GM19372 (cell line): ENCODE results near the gene SGCB.

Experiments
- ATAC-seq: cut with Tn5 transposase; IDR thresholded peaks from one replicate; pipeline ENCODE4 v1.9.1; 2021; ENCODE audit warnings: mild to moderate bottlenecking, low read depth, moderate library complexity; ENCODE audit not compliant: unreplicated experiment

SGCB gene

DNA sequence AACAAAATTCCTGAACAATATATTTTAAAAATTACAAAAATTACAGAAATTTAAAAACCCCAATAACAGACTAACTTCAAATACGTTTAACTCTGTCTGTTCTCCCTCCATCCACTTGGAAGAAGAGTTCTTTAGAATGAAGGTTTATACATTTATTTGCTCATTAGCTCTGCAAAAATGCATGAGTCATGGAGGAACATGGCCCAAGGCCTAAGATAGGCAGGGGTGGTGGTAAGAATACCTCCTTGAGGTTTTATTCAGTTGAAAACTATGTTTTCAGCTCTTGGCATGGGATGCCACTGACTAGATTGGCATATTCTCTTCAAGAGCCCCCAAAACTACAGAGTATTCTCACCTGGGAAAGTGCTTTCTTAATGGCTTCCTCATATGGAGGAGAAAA, 9.1 kb downstream of the SGCB start:
- no peak for ATAC-seq

DNA sequence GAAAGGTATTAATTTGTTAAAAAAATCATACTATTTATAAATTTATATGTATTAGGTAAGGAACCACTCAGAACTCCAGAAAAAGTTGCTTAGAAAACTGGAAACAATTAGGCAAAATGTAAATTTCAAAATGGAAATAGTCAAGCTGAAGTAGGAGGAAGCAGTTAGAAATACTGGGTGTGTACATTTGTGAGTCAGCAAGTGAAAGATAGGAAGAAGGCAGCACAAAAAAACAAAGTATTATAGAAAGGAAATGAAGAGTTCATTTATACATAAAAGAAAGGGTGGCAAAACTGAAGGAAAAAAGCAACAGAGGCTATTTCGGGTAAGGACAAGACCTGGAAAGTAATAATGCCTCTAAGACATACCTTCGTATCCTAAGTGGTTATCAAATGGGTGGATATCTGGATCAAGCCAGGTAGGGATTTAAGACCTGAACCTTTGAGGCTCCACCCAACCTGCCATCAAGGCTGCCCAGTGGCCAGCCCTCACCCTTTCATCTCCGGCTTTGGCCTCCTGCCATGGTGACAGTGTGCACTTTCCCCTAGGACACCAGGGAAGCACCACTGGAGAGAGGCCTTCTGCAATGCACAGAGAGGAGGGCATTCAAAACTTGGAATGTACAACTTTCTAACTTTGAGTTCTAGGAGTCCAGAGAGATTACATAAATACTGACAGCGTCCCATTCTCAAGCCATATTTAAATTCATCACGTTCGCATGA, 18.0 kb downstream of the SGCB start, which contains the start of gene LRRC66:
TSS of gene LRRC66 (minus strand) at position 428 of the 722 bp plus-strand sequence. CDS start 2,750 bp downstream, outside the sequence.
- ATAC-seq: no peak

DNA sequence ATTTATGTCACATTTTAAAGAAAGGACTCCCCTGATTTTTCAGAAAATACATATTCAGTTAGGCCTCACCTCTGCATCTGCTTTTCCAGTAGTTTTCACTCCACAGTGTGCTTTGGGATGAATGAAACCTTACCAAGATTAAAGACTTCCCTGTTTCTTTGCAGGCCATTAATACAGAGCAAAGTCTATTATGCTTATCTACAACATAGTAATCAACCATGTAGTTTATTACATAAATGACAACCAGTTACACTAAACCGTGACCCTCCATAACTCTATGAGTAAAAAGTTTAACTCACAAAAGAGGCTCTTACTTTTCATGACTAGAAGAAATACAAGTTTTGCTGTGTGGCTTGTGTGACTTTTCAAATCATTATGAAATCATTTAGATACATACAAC, 20.3 kb downstream of the SGCB start:
- no peak for ATAC-seq

DNA sequence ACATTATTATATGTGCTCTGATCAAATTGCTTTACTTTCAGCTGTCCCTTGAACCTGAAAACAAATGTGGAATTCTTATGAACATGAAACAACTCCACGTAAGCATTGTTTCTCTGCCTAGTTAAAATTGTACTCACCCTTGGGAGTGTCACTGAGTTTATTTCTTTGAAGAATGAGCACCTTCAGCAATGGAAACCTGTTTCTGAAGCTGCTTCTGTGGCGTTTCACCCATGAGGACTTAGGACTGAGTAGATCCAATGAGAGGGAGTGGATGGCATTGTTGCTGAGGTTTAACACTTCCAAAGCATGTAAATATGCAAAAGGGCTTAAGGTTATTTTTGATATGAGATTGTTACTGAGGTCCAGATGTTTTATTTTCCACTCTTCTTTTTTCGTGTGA, 21.1 kb downstream of the SGCB start:
- no peak for ATAC-seq

DNA sequence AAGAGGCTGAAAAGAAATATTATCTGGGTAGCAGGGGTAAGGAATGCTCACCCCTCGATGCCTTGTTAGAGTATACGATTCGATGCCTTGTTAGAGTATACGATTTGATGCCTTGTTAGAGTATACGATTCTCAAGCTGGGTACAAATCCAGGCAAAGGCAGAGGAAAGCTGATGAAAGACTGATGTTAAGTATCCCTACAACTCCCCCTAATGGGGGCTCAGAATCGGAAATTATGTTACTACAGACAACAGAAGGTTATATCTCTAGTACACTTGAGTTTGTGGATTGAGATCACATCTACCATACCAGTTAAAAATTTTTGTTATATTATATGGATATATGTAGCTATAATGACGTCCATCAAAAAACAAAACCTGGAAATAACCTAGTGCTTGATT, 22.7 kb downstream of the SGCB start:
- no peak for ATAC-seq

DNA sequence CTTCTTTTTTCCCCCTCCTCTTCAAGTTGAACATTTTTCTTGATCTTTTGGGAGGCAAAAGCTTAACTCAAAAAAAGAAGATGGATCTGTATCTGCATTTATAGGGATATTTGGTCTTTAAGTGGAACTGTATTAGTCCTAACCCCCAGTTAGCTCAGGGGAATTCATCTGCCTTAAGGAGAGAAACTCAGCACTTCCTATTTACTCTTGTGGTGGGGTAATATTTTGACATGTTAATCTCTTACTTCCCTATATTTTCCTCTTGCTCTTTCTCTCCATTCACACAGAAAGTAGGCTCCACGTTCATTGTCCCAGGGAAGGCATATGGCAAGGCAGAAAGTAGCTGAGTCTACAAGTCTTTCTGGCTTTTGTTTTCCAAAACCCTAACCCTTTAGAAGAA, 23.2 kb downstream of the SGCB start:
- ATAC-seq: no peak

DNA sequence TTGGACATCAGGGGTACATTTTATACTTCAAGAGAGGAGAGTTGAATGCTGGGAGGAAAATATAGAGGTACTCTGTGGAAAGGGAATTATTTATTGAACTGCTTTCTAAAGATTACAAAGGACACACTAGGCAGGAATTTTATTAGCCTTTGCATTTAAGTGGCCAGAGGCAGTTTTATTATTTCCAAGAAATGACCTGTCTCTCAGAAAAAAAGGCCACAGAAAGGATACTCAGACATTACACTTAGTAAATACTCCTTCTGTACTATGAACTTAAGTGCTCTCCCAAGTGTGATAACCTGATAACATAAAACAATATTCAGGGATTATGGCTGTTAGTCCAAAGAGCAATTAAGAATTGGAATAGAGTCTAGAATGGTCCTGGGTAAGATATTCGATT, 25.4 kb downstream of the SGCB start:
- no peak for ATAC-seq

DNA sequence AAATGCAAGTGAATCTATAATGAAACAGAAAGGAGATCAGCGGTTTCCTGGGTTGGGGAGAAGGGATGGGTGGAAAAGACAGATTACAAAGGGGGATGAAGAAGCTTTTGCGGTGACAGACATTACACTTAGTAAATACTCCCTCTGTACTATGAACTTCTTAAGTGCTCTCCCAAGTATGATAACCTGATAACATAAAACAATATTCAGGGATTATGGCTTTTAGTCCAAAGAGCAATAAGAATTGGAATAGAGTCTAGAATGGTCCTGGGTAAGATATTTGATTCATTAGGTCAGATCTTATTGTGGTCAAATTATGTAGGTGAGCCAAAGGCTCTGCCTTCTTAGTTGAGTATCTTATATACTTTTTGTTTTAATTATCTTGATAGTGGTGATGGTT, 27.1 kb downstream of the SGCB start:
- no peak for ATAC-seq

DNA sequence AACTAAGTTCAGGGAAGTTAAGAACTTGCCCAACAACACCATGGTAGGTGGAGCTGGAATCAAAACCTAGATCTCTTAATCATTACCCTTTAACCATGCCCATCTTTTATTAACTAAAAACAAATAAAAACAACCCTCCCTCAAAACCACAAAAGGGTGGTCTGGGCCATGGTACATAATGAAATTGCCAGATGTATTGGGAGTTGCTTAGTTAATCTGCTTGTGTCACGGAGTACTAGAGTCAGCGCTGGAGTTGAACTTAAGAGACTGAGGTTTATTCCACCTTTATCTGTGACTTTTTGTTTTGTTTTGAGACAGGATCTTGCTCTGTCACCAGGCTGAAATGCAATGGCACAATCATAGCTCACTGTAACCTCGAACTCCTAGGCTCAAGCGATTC, 31.2 kb downstream of the SGCB start:
- ATAC-seq: no peak

DNA sequence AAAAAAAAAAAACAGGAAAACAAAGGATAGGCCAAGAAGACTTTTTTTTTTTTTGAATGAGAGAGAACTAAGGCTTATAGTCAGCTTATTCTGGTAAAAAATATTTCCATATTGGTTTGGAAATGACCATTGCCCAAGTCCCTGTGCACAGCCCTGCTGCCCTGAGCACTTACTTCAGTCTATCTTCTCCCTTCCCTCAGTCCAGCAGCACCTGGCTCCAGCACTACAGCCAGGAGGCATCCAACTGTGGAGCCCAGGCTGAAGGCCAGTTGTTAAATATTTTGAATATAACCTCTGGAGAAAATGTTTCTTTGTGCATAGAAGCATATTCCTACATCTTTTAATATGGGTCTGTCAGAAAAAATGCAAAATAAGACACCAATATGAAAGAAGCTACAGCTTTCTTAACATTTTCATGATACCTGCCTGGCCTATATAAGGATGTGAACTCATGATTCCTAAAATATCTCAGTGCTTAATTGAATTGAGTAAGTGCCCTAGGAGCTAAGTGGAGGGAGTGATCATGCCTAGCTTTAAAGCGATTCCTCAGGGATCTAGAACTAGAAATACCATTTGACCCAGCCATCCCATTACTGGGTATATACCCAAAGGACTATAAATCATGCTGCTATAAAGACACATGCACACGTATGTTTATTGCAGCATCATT, 32.4 kb downstream of the SGCB start:
- no peak for ATAC-seq

DNA sequence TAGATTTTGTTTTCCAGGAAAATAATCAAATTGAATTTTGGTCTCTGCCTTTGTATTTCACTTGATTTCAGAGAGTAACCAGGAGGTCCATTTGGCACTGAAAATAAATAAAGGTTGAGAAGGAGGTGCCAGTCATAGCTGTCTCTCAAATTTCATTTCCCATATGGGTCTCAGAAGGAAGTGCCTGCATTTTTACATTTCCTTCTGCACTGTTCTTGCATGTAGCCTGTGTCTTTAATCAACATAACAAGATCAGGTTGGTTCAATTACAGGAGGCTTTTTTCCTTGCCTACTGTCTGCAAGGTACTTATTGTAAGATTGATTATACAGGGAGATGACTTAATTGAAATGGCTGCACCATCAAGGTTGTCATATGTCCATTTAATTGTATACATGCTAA, 33.7 kb downstream of the SGCB start:
- no peak for ATAC-seq

DNA sequence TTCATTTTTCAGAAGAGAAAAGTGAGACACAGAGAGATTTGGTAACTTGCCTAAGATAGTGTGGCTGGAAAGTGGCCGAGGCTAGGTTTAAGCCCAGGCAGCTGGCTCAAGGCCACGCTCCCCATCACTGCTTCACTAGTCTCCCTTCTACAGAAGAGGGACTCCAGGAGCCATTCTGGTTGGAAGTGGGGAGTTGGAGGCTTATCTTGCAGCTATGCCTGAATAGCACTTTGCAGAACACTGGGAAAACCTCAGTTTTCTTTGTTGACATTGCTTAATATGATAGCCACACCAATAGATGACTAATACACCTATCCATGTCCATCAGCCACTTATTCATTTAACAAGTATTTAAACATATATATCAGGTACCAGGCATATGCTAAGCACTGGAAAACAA, 36.5 kb downstream of the SGCB start:
- no peak for ATAC-seq

DNA sequence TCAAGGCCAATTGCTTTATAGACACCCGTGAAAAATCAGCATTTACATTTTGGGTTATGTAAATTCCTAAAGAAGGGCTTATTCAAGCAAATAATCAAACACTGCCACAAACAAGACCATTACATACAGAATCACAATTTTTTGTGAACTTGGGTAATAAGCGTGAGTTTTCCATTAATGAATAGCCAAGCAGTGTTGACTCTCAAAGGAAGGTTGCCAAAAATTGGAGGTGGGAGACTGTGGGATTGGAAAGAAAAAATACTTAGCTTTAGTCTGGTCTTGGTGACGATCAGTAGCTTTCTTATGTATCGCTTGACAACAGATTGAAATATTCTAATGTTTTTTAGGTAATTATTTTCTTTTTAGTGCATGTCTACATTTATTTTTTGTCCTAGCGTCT, 38.8 kb downstream of the SGCB start:
- no peak for ATAC-seq

DNA sequence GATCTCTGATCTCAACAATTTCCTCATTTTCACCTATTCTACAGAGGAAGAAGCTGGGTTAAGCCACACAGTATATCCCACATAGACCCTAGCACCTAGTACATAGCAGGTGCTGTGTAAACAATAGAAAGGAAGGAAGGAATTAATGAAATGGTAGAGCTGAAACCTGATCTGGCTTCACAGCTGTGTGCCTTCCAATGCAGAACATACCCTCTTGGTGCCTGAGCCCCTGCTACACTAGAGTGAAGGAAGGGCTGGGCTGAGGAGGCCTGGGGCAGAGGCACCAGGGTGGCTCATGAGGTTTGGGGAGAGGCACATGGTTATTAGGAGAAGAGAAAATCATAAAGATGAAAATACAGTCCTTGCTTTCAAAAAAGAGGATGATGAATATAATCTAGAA, 39.3 kb downstream of the SGCB start:
- no peak for ATAC-seq

DNA sequence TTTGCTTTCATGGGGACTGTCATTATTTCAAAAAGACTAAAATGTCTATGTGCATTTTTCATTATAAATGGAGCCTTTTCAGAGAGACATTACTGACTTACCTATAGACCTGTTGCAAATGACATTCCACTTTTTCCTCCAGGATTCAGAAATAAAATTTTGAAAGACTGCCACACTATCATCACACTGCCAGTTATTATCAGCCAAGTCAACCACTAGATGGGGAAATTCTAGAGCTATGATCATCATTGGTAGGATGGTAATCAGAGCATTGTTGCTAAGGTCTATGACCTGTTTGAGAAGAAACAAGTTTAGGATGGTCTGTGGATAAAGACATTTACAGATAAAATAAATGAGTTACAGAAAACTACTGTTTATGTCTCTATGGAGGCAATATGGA, 40.5 kb downstream of the SGCB start:
- ATAC-seq: no peak

DNA sequence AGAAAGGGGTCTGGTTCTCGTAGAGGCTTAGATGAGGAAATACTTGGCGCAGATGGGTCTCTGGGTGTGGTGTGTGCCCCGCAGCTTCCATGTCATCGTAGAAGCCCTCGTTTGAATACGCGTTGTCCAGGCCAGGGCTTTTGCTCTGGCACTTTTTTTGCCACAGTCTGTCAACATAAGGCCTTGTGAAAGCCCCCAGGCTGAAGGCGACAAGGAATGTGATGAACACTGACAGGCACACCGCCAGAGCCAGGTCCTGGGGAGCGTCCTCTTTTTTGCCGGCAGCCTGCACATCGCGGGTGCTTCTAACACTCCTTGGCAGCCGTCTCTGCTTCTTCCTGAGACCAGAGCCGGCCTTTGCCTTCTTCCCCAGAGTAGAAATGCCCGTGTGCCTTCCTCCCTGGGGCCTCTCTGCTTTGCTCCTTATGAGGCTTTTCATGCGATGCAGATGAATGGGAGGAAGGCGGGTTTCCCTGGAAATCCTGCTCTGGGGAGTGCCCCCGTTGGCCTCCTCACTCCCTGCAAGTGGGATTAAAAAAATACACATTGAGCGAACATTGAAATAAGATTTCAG, 42.4 kb downstream of the SGCB start:
- ATAC-seq: no peak
